Spleen (tissue), 7 donors: ENCODE data around the gene CPT1A.

Source experiments
- CTCF ChIP-seq, 11 experiments: fragments of 200-600 bp in 7 of 11; fragments of 450-650 bp in 4 of 11; sonication (generic) in 4 of 11; IDR thresholded peaks in 8 of 11; conservative IDR thresholded peaks in 3 of 11; 1 replicate in 7 of 11; 2 replicates in 4 of 11; pipeline versions ENCODE4 v1.4.0 to v1.8.0; 2016 to 2021; ENCODE audit warnings: antibody characterized with exemption in 11 of 11, inconsistent platforms in 4 of 11, mild to moderate bottlenecking in 1 of 11
- POLR2A ChIP-seq, 3 donors: fragments of 450-650 bp; IDR thresholded peaks; one replicate each; pipeline ENCODE4 v1.5.1; 2017; ENCODE audit warnings: antibody characterized with exemption in 3 of 3, mild to moderate bottlenecking in 1 of 3
- POLR2AphosphoS5 ChIP-seq, 3 donors: sonication (generic); formaldehyde crosslinking; IDR thresholded peaks; one replicate each; pipeline ENCODE4 v1.5.1; 2017; ENCODE audit warnings: antibody characterized with exemption in 3 of 3
- donor health status: DM: no; HTN: no; CAD: no; lungs with moderate emphysema.
- donor health status: DM: no; HTN: no; CAD: no.
- donor health status: DM: no; HTN: no; CAD: no.

GRCh38 chr11:68735646-68736045, 106.1 kb downstream of the CPT1A start:
- TF ChIP-seq CTCF (IDR thresholded peaks at IDR 0.05 in 8 of 11, conservative IDR thresholded peaks at IDR 0.05 in 3 of 11) (no peak), POLR2AphosphoS5 (IDR thresholded peaks at IDR 0.05) (no peak), POLR2A (IDR thresholded peaks at IDR 0.05) (no peak)
